ENCODE results near the gene CORO7. TPM values are rescaled to one million over a fixed set of nuclear protein-coding genes. Genes with fewer than 3 reads are reported as not detected.
"Not testable (repeated sequence)": the region's sequence is repeated elsewhere in the genome, so short reads cannot be mapped to it uniquely, and the experiment has no call there.

CORO7 gene
- total and polyA plus RNA-seq, 5 donors from 2014 or later = 52.5 to 718 (median 63.6) TPM

- H3K36me3 Mint-ChIP-seq = peaks cover 35% of the 10 kb centered on the region
- H3K4me1 ChIP-seq (ENCODE audit: control insufficient read depth, insufficient read depth, low read length, poor library complexity, severe bottlenecking) = peaks cover 4% of the 10 kb centered on the region
- H3K4me3 ChIP-seq (ENCODE audit: low read depth, low read length) = no peak overlapping the region
- H3K4me3 Mint-ChIP-seq = peak overlapping the region in 1 of 4 donors; percentile 47
- H3K27me3 Mint-ChIP-seq = peaks cover 10% of the 10 kb centered on the region
- DNase-seq (no peak), ATAC-seq (ENCODE audit: low read depth in 2 of 2) (no peak)
- H3K4me1 Mint-ChIP-seq = peaks cover 0 to 30% (median 21%) of the 10 kb centered on the region in 4 donors
- peaks cover 0 to 5% (median 0%) of the 10 kb centered on the region in 7 donors for H3K9me3 Mint-ChIP-seq
- H3K27ac ChIP-seq (ENCODE audit: insufficient read depth, low read length, poor library complexity, severe bottlenecking) = no peak overlapping the region
- H3K27me3 ChIP-seq (ENCODE audit: control insufficient read depth, insufficient read depth, low read length) = no peaks in the 10 kb centered on the region
- H3K27ac Mint-ChIP-seq = no peak overlapping the region
- H3K9me3 ChIP-seq (ENCODE audit: control insufficient read depth in 2 of 2, low read length in 2 of 2) = no peaks in the 10 kb centered on the region
- peaks cover 71% of the 10 kb centered on the region for H3K36me3 ChIP-seq (ENCODE audit: control insufficient read depth, insufficient read depth, low read length)
These were observed 13.1 kb downstream of the CORO7 start for GRCh38 chr16:4403133-4403949.

- peaks cover 10% of the 10 kb centered on the region for H3K27me3 Mint-ChIP-seq
- H3K4me3 Mint-ChIP-seq = peak overlapping the region in 1 of 4 donors; percentile 35
- no peak overlapping the region for H3K27ac Mint-ChIP-seq
- peaks cover 0 to 30% (median 21%) of the 10 kb centered on the region in 4 donors for H3K4me1 Mint-ChIP-seq
- no peaks in the 10 kb centered on the region for H3K4me1 ChIP-seq (ENCODE audit: control insufficient read depth, insufficient read depth, low read length, poor library complexity, severe bottlenecking)
- peaks cover 0 to 5% (median 0%) of the 10 kb centered on the region in 7 donors for H3K9me3 Mint-ChIP-seq
- H3K27ac ChIP-seq (ENCODE audit: insufficient read depth, low read length, poor library complexity, severe bottlenecking) = no peak overlapping the region
- no peak overlapping the region for H3K4me3 ChIP-seq (ENCODE audit: low read depth, low read length)
- H3K36me3 Mint-ChIP-seq = peaks cover 35% of the 10 kb centered on the region
- H3K27me3 ChIP-seq (ENCODE audit: control insufficient read depth, insufficient read depth, low read length) = no peaks in the 10 kb centered on the region
- H3K9me3 ChIP-seq (ENCODE audit: control insufficient read depth in 2 of 2, low read length in 2 of 2) = no peaks in the 10 kb centered on the region
- peaks cover 70% of the 10 kb centered on the region for H3K36me3 ChIP-seq (ENCODE audit: control insufficient read depth, insufficient read depth, low read length)
- DNase-seq = peak; percentile 45 to 54 (median 53)
- peak; percentile 55 to 63 for ATAC-seq (ENCODE audit: low read depth in 2 of 2)
These were observed 13.8 kb downstream of the CORO7 start for GRCh38 chr16:4402439-4403132.

GRCh38 chr16:4401510-4401909 lies 14.9 kb downstream of the CORO7 start:
- Mint-ChIP-seq H3K27ac (peak overlapping the region in 2 of 3 donors; percentile 41 to 46), H3K4me3 (peak overlapping the region in 2 of 4 donors; percentile 35 to 44), H3K4me1 (peaks cover 0 to 30% (median 21%) of the 10 kb centered on the region in 4 donors), H3K27me3 (peaks cover 10% of the 10 kb centered on the region), H3K36me3 (peaks cover 35% of the 10 kb centered on the region), H3K9me3 (peaks cover 0 to 5% (median 0%) of the 10 kb centered on the region in 7 donors)
- H3K4me3 ChIP-seq (ENCODE audit: low read depth, low read length) = no peak overlapping the region
- no peaks in the 10 kb centered on the region for H3K27me3 ChIP-seq (ENCODE audit: control insufficient read depth, insufficient read depth, low read length)
- no peaks in the 10 kb centered on the region for H3K4me1 ChIP-seq (ENCODE audit: control insufficient read depth, insufficient read depth, low read length, poor library complexity, severe bottlenecking)
- DNase-seq = no peak
- H3K27ac ChIP-seq (ENCODE audit: insufficient read depth, low read length, poor library complexity, severe bottlenecking) = no peak overlapping the region
- ATAC-seq (ENCODE audit: low read depth in 2 of 2) = no peak
- no peaks in the 10 kb centered on the region for H3K9me3 ChIP-seq (ENCODE audit: control insufficient read depth in 2 of 2, low read length in 2 of 2)
- H3K36me3 ChIP-seq (ENCODE audit: control insufficient read depth, insufficient read depth, low read length) = peaks cover 65% of the 10 kb centered on the region

DNA sequence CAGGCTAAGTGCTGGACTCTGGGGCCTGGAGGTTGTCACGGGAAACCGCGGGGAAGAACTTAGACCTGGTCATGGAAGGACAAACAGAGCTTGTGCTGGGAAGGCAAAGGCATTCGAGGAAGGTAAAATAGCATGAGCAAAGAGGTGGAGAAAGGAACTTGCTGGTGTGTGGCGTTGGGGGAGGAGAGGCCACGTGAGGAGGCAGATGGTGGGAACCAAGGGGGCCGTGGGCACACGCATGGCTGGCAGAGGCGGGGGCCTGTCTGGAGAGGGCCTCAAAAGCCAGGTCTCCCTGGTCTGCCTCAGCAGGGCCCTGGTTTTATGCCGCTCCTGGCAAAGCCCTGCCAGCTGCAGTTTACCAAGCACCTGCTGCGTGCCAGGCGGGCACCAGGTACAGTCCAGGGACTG lies 15.3 kb downstream of the CORO7 start:
- no peaks in the 10 kb centered on the region for H3K9me3 ChIP-seq (ENCODE audit: control insufficient read depth in 2 of 2, low read length in 2 of 2)
- H3K4me1 ChIP-seq (ENCODE audit: control insufficient read depth, insufficient read depth, low read length, poor library complexity, severe bottlenecking) = no peaks in the 10 kb centered on the region
- Mint-ChIP-seq H3K27me3 (peaks cover 9% of the 10 kb centered on the region), H3K27ac (peak overlapping the region in 2 of 3 donors; percentile 41 to 84), H3K4me3 (peak overlapping the region in 2 of 4 donors; percentile 44 to 55), H3K9me3 (peaks cover 0 to 2% (median 0%) of the 10 kb centered on the region in 7 donors), H3K4me1 (peaks cover 0 to 30% (median 21%) of the 10 kb centered on the region in 4 donors), H3K36me3 (peaks cover 38% of the 10 kb centered on the region)
- no peak for ATAC-seq (ENCODE audit: low read depth in 2 of 2)
- no peak for DNase-seq
- H3K36me3 ChIP-seq (ENCODE audit: control insufficient read depth, insufficient read depth, low read length) = peaks cover 65% of the 10 kb centered on the region
- no peaks in the 10 kb centered on the region for H3K27me3 ChIP-seq (ENCODE audit: control insufficient read depth, insufficient read depth, low read length)
- no peak overlapping the region for H3K4me3 ChIP-seq (ENCODE audit: low read depth, low read length)
- no peak overlapping the region for H3K27ac ChIP-seq (ENCODE audit: insufficient read depth, low read length, poor library complexity, severe bottlenecking)

- no peak overlapping the region for H3K27ac Mint-ChIP-seq
These were observed 17.2 kb downstream of the CORO7 start for GRCh38 chr16:4399001-4399730.

GRCh38 chr16:4395055-4395726 lies 21.2 kb downstream of the CORO7 start:
- peaks cover 19% of the 10 kb centered on the region for H3K36me3 Mint-ChIP-seq
- H3K4me3 Mint-ChIP-seq = peak overlapping the region in 1 of 4 donors; percentile 27
- peaks cover 0 to 12% (median 5%) of the 10 kb centered on the region in 4 donors for H3K4me1 Mint-ChIP-seq
- Histone ChIP-seq H3K36me3 (ENCODE audit: control insufficient read depth, insufficient read depth, low read length) (peaks cover 71% of the 10 kb centered on the region), H3K27ac (ENCODE audit: insufficient read depth, low read length, poor library complexity, severe bottlenecking) (no peak overlapping the region), H3K9me3 (ENCODE audit: control insufficient read depth in 2 of 2, low read length in 2 of 2) (no peaks in the 10 kb centered on the region), H3K27me3 (ENCODE audit: control insufficient read depth, insufficient read depth, low read length) (no peaks in the 10 kb centered on the region), H3K4me3 (ENCODE audit: low read depth, low read length) (no peak overlapping the region), H3K4me1 (ENCODE audit: control insufficient read depth, insufficient read depth, low read length, poor library complexity, severe bottlenecking) (peaks cover 5% of the 10 kb centered on the region)
- peak overlapping the region in 2 of 3 donors; percentile 46 to 48 for H3K27ac Mint-ChIP-seq
- no peaks in the 10 kb centered on the region for H3K27me3 Mint-ChIP-seq
- no peaks in the 10 kb centered on the region for H3K9me3 Mint-ChIP-seq
- DNase-seq (no peak), ATAC-seq (ENCODE audit: low read depth in 2 of 2) (no peak)

More at GRCh38 chr16:4399001-4399730, 17.2 kb downstream of the CORO7 start:
- no peak for DNase-seq
- Histone ChIP-seq H3K27me3 (ENCODE audit: control insufficient read depth, insufficient read depth, low read length) (no peaks in the 10 kb centered on the region), H3K27ac (ENCODE audit: insufficient read depth, low read length, poor library complexity, severe bottlenecking) (no peak overlapping the region), H3K4me1 (ENCODE audit: control insufficient read depth, insufficient read depth, low read length, poor library complexity, severe bottlenecking) (no peaks in the 10 kb centered on the region), H3K4me3 (ENCODE audit: low read depth, low read length) (no peak overlapping the region), H3K36me3 (ENCODE audit: control insufficient read depth, insufficient read depth, low read length) (peaks cover 62% of the 10 kb centered on the region), H3K9me3 (ENCODE audit: control insufficient read depth in 2 of 2, low read length in 2 of 2) (no peaks in the 10 kb centered on the region)
- H3K27me3 Mint-ChIP-seq = no peaks in the 10 kb centered on the region
- H3K36me3 Mint-ChIP-seq = peaks cover 30% of the 10 kb centered on the region
- no peak overlapping the region for H3K4me3 Mint-ChIP-seq
- H3K4me1 Mint-ChIP-seq = peaks cover 0 to 22% (median 17%) of the 10 kb centered on the region in 4 donors
- no peaks in the 10 kb centered on the region for H3K9me3 Mint-ChIP-seq
- ATAC-seq (ENCODE audit: low read depth in 2 of 2) = no peak

DNA sequence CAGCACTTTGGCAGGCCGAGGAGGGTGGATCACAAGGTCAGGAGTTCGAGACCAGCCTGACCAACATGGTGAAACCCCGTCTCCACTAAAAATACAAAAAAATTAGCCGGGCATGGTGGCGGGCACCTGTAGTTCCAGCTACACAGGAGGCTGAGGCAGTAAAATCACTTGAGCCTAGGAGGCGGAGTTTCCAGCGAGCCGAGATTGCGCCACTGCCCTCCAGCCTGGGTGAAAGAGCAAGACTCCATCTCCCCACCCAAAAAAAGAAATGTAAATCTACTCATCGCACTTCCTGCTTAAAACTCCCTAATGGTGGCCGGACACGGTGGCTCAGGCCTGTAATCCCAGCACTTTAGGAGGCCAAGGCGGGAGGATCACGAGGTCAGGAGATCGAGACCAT lies 22.5 kb downstream of the CORO7 start:
- not testable (repeated sequence) for H3K27me3 Mint-ChIP-seq

More for the DNA sequence above, 22.5 kb downstream of the CORO7 start:
- ATAC-seq (ENCODE audit: low read depth in 2 of 2); DNase-seq; H3K27ac Mint-ChIP-seq; H3K4me1 Mint-ChIP-seq; H3K27me3 ChIP-seq (ENCODE audit: control insufficient read depth, insufficient read depth, low read length); H3K27ac ChIP-seq (ENCODE audit: insufficient read depth, low read length, poor library complexity, severe bottlenecking); H3K4me3 Mint-ChIP-seq; H3K9me3 ChIP-seq (ENCODE audit: control insufficient read depth in 2 of 2, low read length in 2 of 2); H3K9me3 Mint-ChIP-seq; H3K4me3 ChIP-seq (ENCODE audit: low read depth, low read length); H3K4me1 ChIP-seq (ENCODE audit: control insufficient read depth, insufficient read depth, low read length, poor library complexity, severe bottlenecking): not testable (repeated sequence)
- H3K36me3 Mint-ChIP-seq = peaks cover 14% of the 10 kb centered on the region
- peaks cover 73% of the 10 kb centered on the region for H3K36me3 ChIP-seq (ENCODE audit: control insufficient read depth, insufficient read depth, low read length)
